Stomach (tissue), 4 donors: ENCODE measurements around the gene NEDD4L.

ENCODE experiments used
- POLR2A ChIP-seq, 4 donors: fragments of 450-650 bp; IDR thresholded peaks; one replicate each; pipeline ENCODE4 v1.6.1; 2016; ENCODE audit warnings: antibody characterized with exemption in 4 of 4, control low read depth in 2 of 4, mild to moderate bottlenecking in 1 of 4, moderate library complexity in 1 of 4
- TF ChIP-seq, protein P1 (sequence below), 7 experiments: fragments of 450-650 bp in 4 of 7; fragments of 200-600 bp in 3 of 7; sonication (generic) in 3 of 7; IDR thresholded peaks; one replicate each; pipeline ENCODE4 v1.5.1; 2016 to 2019; ENCODE audit warnings: antibody characterized with exemption in 7 of 7, control low read depth in 2 of 7, mild to moderate bottlenecking in 1 of 7

DNA sequence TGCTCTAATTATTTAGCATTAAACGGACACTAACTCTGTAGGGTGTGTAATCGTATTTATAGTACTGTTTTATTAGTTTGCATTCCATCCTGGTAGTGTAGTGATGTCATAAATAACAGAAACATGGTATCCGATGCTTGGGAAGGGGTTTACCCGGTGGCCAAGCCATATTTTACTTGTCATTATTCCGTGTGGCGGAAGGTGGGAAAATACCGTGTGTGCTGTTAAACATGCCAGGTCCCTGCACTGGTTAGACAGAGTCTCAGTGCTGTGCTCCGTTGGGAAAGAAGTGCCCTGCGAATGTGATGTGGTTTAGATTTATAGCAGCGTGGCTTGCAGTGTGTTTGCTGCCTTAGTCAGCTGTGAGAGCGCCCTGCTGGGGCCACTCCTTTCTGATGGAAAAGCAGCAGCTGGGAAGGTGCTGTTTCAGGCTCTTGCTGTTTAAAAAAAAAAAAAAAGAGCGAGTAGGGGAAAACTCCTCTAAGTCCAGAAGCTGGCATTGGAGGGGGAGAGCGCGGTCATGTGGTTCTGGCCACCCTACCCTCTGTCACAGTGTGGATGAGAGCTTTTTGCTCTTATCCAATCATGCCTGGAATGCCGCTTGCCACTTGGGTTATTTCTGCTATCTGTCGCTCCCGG is 211.0 kb downstream of the NEDD4L start:
- TF ChIP-seq, protein P1, sequence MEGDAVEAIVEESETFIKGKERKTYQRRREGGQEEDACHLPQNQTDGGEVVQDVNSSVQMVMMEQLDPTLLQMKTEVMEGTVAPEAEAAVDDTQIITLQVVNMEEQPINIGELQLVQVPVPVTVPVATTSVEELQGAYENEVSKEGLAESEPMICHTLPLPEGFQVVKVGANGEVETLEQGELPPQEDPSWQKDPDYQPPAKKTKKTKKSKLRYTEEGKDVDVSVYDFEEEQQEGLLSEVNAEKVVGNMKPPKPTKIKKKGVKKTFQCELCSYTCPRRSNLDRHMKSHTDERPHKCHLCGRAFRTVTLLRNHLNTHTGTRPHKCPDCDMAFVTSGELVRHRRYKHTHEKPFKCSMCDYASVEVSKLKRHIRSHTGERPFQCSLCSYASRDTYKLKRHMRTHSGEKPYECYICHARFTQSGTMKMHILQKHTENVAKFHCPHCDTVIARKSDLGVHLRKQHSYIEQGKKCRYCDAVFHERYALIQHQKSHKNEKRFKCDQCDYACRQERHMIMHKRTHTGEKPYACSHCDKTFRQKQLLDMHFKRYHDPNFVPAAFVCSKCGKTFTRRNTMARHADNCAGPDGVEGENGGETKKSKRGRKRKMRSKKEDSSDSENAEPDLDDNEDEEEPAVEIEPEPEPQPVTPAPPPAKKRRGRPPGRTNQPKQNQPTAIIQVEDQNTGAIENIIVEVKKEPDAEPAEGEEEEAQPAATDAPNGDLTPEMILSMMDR (IDR thresholded peaks at IDR 0.05) = no peak
- TF ChIP-seq POLR2A (IDR thresholded peaks at IDR 0.05) = no peak
